GM23248 (cell line): ENCODE data around the gene QKI. TPM values are rescaled to one million over a fixed set of nuclear protein-coding genes. Genes with fewer than 3 reads are reported as not detected.

ENCODE experiments used
- DNase-seq: peaks from one replicate; pipeline ENCODE4 v3.0.0-alpha.2; 2015
- H2AFZ ChIP-seq: fragments of 200-600 bp; sonication (generic); 2 replicates; pipeline ENCODE4 v1.6.1; 2016; ENCODE audit warnings: antibody characterized with exemption
- H3F3A ChIP-seq: fragments of 200-600 bp; sonication (generic); 2 replicates; pipeline ENCODE4 v1.6.1; 2016; ENCODE audit warnings: mild to moderate bottlenecking, antibody characterized with exemption, mixed run types; ENCODE audit not compliant: insufficient read depth
- H3K27ac ChIP-seq: fragments of 200-600 bp; sonication (generic); 2 replicates; pipeline ENCODE4 v1.5.1; 2016; ENCODE audit warnings: mild to moderate bottlenecking
- H3K27me3 ChIP-seq: fragments of 200-600 bp; sonication (generic); replicated peaks from 2 replicates; pipeline ENCODE4 v1.6.1; 2016; ENCODE audit warnings: mild to moderate bottlenecking; ENCODE audit not compliant: insufficient read depth
- H3K36me3 ChIP-seq: fragments of 200-600 bp; sonication (generic); 2 replicates; pipeline ENCODE4 v1.6.1; 2016; ENCODE audit warnings: low read depth, mild to moderate bottlenecking
- H3K4me1 ChIP-seq: fragments of 200-600 bp; sonication (generic); 2 replicates; pipeline ENCODE4 v1.6.1; 2016; ENCODE audit warnings: mild to moderate bottlenecking; ENCODE audit not compliant: insufficient read depth
- H3K4me2 ChIP-seq: fragments of 200-600 bp; sonication (generic); one replicate; pipeline ENCODE4 v1.6.1; 2016; ENCODE audit warnings: mild to moderate bottlenecking; ENCODE audit not compliant: unreplicated experiment
- H3K4me3 ChIP-seq: fragments of 200-600 bp; sonication (generic); 2 replicates; pipeline ENCODE4 v1.5.1; 2016; ENCODE audit warnings: mild to moderate bottlenecking
- H3K79me2 ChIP-seq: fragments of 200-600 bp; sonication (generic); 2 replicates; pipeline ENCODE4 v1.6.1; 2016; ENCODE audit warnings: mild to moderate bottlenecking; ENCODE audit not compliant: insufficient read depth
- H3K9ac ChIP-seq: fragments of 200-600 bp; sonication (generic); 2 replicates; pipeline ENCODE4 v1.6.1; 2016; ENCODE audit warnings: mild to moderate bottlenecking
- H3K9me2 ChIP-seq: fragments of 200-600 bp; sonication (generic); 2 replicates; pipeline ENCODE4 v1.6.1; 2016; ENCODE audit warnings: mixed run types, mild to moderate bottlenecking, moderate library complexity; ENCODE audit not compliant: insufficient read depth
- H3K9me3 ChIP-seq: fragments of 200-600 bp; sonication (generic); one replicate; pipeline ENCODE4 v1.6.1; 2017; ENCODE audit warnings: low read depth
- H4K20me1 ChIP-seq: fragments of 200-600 bp; sonication (generic); 2 replicates; pipeline ENCODE4 v1.6.0; 2016; ENCODE audit not compliant: insufficient read depth
- EZH2 ChIP-seq: fragments of 200-600 bp; sonication (generic); IDR thresholded peaks from 2 replicates; pipeline ENCODE4 v1.6.1; 2018; ENCODE audit warnings: antibody characterized with exemption, mild to moderate bottlenecking; ENCODE audit not compliant: insufficient read depth, poor library complexity, severe bottlenecking
- EZH2phosphoT487 ChIP-seq: fragments of 200-600 bp; sonication (generic); IDR thresholded peaks from 2 replicates; pipeline ENCODE4 v1.6.1; 2018; ENCODE audit warnings: antibody characterized with exemption, moderate library complexity, mild to moderate bottlenecking, low read depth; ENCODE audit not compliant: insufficient read depth
- WGBS, 2 experiments: methylation state at CpG; one replicate each; pipeline ENCODE4 v1.1.6; 2015 to 2017; ENCODE audit warnings: low lambda C conversion rate in 2 of 2, low coverage in 1 of 2; ENCODE audit errors: missing lambda C conversion rate in 2 of 2; 5-methylcytosine and 5-hydroxymethylcytosine counted together
- in situ Hi-C: fragments of 300-500 bp; cut with MboI; formaldehyde crosslinking; loops from 2 replicates; pipeline ENCODE4 v1.15.0; 2020
- polyA plus RNA-seq: library from polyadenylated mRNA; unstranded; fragments of >200 nt; fragmentation: Nextera tagmentation; extraction: Ambion mirVana; gene quantifications from 2 replicates; pipeline ENCODE4 v1.2.1, GENCODE V29; 2016
- total RNA-seq: library from RNA; depleted of rRNA; stranded (reverse); fragments of >200 nt; shearing (Covaris generic); gene quantifications from 2 replicates; pipeline ENCODE4 v1.2.3, GENCODE V29; 2014

Gene QKI
- total and polyA plus RNA-seq, 2 experiments from 2014 or later: 13.6 to 145 TPM

GRCh38 chr6:163416557-163417253 is 2.2 kb downstream of the QKI start:
- WGBS, 2 experiments: 1 to 2% methylated on average over 11 of the region's 11 CpGs
- H2AFZ ChIP-seq: peak overlapping the region; percentile 69
- peak overlapping the region; percentile 90 for H3K4me3 ChIP-seq
- peaks cover 34% of the 10 kb centered on the region for H3F3A ChIP-seq
- TF ChIP-seq EZH2: no peak
- no peak for TF ChIP-seq EZH2phosphoT487
- no peaks in the 10 kb centered on the region for H3K9me2 ChIP-seq
- peaks cover 10% of the 10 kb centered on the region; the same call in 1 of the 2 replicates for H4K20me1 ChIP-seq
- H3K36me3 ChIP-seq: no peaks in the 10 kb centered on the region
- H3K79me2 ChIP-seq: peaks cover 81% of the 10 kb centered on the region
- peak overlapping the region; percentile 97 for H3K9ac ChIP-seq
- no peaks in the 10 kb centered on the region for H3K27me3 ChIP-seq
- H3K4me1 ChIP-seq: peaks cover 40% of the 10 kb centered on the region
- peak overlapping the region; percentile 89 for H3K27ac ChIP-seq
- peak overlapping the region; percentile 97 for H3K4me2 ChIP-seq
- no peaks in the 10 kb centered on the region for H3K9me3 ChIP-seq
- peak; percentile 88 for DNase-seq
- in situ Hi-C loops: no loop called here

DNA sequence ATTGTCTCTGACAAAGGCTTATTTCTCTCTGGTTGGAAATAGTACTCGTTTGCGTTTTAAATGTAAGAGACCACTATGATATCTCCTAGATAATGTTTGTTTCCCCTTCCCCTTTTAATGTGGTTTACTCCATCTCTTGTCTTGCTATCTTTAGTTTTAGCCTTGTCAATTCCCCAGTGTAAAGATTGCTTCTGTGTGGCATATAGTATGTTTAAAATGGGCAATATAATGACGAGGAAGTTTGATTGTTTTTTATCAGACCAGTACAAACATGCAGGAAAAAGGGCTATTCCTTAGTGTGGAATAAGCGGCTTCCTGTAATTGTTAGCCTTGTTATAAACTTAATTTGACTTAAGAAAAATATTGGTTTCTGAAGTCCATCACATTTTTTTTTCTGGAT is 3.1 kb downstream of the QKI start:
- H3K9me3 ChIP-seq: no peaks in the 10 kb centered on the region
- peaks cover 38% of the 10 kb centered on the region for H3K4me1 ChIP-seq
- peak; percentile 32 for DNase-seq
- no peaks in the 10 kb centered on the region for H3K36me3 ChIP-seq
- peak overlapping the region; percentile 97 for H3K9ac ChIP-seq
- in situ Hi-C loops: no loop called here
- H4K20me1 ChIP-seq: peaks cover 10% of the 10 kb centered on the region; the same call in 1 of the 2 replicates
- H3K9me2 ChIP-seq: no peaks in the 10 kb centered on the region
- WGBS, 2 experiments: 1 to 3% methylated on average over 4 of the region's 4 CpGs
- H3K4me2 ChIP-seq: peak overlapping the region; percentile 97
- TF ChIP-seq EZH2 (no peak), EZH2phosphoT487 (no peak)
- H3K27me3 ChIP-seq: no peaks in the 10 kb centered on the region
- peak overlapping the region; percentile 90 for H3K4me3 ChIP-seq
- peaks cover 81% of the 10 kb centered on the region for H3K79me2 ChIP-seq
- peak overlapping the region; percentile 38; the same call in 1 of the 2 replicates for H2AFZ ChIP-seq
- H3F3A ChIP-seq: peaks cover 31% of the 10 kb centered on the region
- peak overlapping the region; percentile 89 for H3K27ac ChIP-seq

DNA sequence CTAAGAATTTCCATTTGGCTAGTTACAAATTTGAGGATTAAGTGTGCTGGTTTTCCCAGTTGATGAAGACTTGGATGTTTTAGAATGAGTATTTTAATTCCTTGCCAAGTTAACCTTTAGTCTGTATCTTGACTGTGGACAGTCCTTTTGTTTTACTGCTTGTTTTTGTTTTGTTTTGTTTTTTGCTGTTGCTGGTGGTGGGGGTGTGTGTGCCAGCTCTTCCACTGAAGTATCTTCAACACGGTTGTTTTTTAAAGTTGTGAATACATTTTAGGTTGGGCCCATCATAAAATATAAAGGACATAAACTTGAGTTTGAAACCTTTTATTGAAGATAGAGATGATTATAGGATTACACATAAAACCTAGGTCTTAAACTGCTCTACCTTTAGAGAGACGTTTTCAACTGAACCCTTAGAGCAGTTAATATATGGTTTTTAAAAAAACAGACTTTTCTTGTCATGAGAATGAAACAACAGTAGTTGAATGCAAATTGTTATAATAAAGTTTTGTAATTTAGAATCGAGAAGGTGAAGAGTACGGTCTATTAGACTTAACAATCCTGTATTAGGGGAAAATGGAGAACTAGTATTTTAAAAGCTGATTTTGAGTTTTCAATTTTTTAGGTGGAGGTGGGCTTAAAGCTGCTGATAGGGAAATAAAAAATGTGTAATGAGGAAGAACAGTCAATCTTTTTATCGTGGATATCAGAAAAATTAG is 4.0 kb downstream of the QKI start:
- H3K4me3 ChIP-seq: peak overlapping the region; percentile 90
- H3K4me1 ChIP-seq: peaks cover 44% of the 10 kb centered on the region
- no peaks in the 10 kb centered on the region for H3K36me3 ChIP-seq
- H3K79me2 ChIP-seq: peaks cover 85% of the 10 kb centered on the region
- no peak overlapping the region for H2AFZ ChIP-seq
- no peaks in the 10 kb centered on the region for H3K9me2 ChIP-seq
- peaks cover 24% of the 10 kb centered on the region for H3F3A ChIP-seq
- no peaks in the 10 kb centered on the region for H3K9me3 ChIP-seq
- in situ Hi-C loops: no loop called here
- 0 to 8% methylated on average over 5 of the region's 5 CpGs for WGBS, 2 experiments
- peak overlapping the region; percentile 89 for H3K27ac ChIP-seq
- peaks cover 10% of the 10 kb centered on the region; the same call in 1 of the 2 replicates for H4K20me1 ChIP-seq
- no peaks in the 10 kb centered on the region for H3K27me3 ChIP-seq
- TF ChIP-seq EZH2phosphoT487: no peak
- TF ChIP-seq EZH2: no peak
- peak overlapping the region; percentile 97 for H3K4me2 ChIP-seq
- DNase-seq: peak; percentile 27
- peak overlapping the region; percentile 97 for H3K9ac ChIP-seq

GRCh38 chr6:163419413-163420288 is 5.1 kb downstream of the QKI start:
- no peaks in the 10 kb centered on the region for H3K27me3 ChIP-seq
- TF ChIP-seq EZH2phosphoT487 (no peak), EZH2 (no peak)
- DNase-seq: peak; percentile 70
- 0 out of 2 replicates have a peak overlapping the region, but pooled peaks have one; percentile 14 for H2AFZ ChIP-seq
- H3K36me3 ChIP-seq: no peaks in the 10 kb centered on the region
- H4K20me1 ChIP-seq: peaks cover 10% of the 10 kb centered on the region; the same call in 1 of the 2 replicates
- in situ Hi-C loops: no loop called here
- peak overlapping the region; percentile 97 for H3K4me2 ChIP-seq
- WGBS, 2 experiments: 6% methylated on average over 6 of the region's 6 CpGs
- peaks cover 55% of the 10 kb centered on the region for H3K4me1 ChIP-seq
- H3K9ac ChIP-seq: peak overlapping the region; percentile 97
- no peaks in the 10 kb centered on the region for H3K9me3 ChIP-seq
- peak overlapping the region; percentile 89 for H3K27ac ChIP-seq
- no peaks in the 10 kb centered on the region for H3K9me2 ChIP-seq
- peak overlapping the region; percentile 90 for H3K4me3 ChIP-seq
- H3K79me2 ChIP-seq: peaks cover 96% of the 10 kb centered on the region
- peaks cover 24% of the 10 kb centered on the region for H3F3A ChIP-seq
